ENCODE measurements around the gene IARS1.

Gene IARS1

GRCh38 chr9:92293452-92294296, at the start of gene IARS1:
Gene IARS1 (minus strand): TSS chr9:92293697. CDS start chr9:92289419, 4,278 bp downstream.
- DNase-seq = peak; percentile 94

- DNase-seq = no peak
These were observed 49.5 kb upstream of the IARS1 start for GRCh38 chr9:92342825-92343488.

GRCh38 chr9:92341578-92341977, 48.1 kb upstream of the IARS1 start:
- DNase-seq = no peak

GRCh38 chr9:92333282-92333634, 39.8 kb upstream of the IARS1 start:
- no peak for DNase-seq

GRCh38 chr9:92332577-92333281, 39.2 kb upstream of the IARS1 start:
- DNase-seq = no peak

DNA sequence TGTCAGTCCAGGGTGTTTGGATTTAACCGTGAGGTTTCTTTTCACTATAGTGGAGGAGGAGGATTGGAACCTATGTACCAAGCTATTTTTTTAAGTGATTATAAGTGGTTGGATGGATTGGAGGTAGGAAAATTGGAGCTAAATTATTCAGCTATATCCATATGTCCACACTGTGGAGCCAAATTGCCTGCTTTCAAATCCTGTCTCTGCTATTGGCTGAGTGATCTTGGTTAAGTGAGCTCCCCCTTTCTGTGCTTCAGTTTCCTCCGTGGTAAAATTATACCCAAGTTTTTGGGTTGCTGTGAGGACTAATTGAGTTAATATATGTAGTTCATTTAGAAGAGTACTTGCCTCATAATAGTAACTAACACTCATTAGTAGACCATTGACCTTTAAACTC, 34.7 kb upstream of the IARS1 start:
- peak; percentile 12 for DNase-seq

DNA sequence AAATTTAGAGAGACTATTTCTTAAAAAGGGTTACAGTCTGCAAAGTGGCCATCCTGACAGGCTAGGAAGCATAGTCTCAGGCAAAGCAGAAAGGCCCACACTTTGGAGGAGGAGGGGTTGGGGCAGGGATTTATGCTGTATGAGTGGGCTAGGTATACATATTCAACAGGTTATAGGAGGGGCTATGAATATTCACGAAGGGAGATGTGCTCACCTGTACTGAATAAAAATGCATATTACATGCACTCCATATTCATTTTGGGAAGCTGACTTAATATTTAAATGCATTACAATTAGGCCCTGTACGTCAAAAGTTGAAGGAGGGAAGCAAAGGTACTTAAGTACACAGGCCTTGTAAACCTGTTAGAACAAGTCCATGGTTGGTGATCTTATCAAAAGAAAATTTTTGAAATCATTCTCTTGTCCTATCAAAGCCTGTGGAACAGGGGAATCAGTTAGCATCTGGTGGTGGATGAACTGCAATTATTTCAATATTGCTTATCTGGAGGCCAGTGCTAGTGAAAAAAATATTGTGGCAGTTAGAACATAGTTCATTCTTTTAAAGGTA, 33.9 kb upstream of the IARS1 start:
- DNase-seq = no peak

DNA sequence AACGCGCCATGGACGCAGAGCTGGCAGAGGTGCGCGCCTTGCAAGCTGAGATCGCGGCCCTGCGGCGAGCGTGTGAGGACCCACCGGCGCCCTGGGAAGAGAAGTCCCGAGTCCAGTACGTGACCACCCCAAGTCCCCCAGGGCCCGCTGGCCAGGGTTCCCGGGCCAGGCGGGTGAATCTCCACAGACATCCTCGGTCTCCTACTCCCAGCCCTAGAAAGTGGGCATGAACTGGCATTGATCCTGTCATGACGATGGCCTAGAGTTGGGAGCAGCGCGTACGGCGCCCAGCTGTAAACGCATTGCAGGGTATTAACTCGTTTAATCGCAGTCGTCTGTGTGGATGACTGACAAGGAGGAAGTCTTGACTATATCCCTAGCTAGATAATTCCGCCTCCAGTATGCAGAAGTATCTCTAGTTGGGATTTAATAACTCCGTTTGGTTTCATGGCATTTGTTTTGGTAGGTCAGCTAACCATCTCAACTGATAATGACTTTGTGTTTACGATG, 32.5 kb upstream of the IARS1 start:
- DNase-seq = no peak

- peak; percentile 95 for DNase-seq
These were observed 31.9 kb upstream of the IARS1 start, which contains the start of the genes CENPP and NOL8 for GRCh38 chr9:92325269-92325990. Gene CENPP (plus strand): TSS chr9:92325953. Gene NOL8 (minus strand): TSS chr9:92325350. CDS start chr9:92324161, 1,189 bp downstream.

GRCh38 chr9:92324889-92325268, 31.4 kb upstream of the IARS1 start:
- DNase-seq = no peak

DNA sequence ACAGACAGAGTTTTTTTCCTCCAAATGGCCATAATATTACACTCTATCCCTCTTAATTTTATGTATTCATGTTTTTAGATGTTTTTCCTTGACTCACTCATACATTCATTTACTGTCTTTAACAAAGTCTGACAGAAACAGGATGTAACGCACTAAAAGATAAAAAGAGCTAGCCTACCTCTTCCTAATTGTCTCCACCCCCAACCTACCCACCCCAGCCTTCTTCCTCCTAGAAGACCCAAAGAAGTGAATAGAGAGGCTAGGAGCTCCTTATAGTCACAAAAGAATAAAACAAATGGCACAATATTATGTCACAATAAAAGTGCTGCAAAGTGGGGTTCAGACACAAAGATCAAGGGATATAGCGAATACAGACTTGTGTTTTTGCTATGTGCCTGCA, 30.9 kb upstream of the IARS1 start:
- no peak for DNase-seq

DNA sequence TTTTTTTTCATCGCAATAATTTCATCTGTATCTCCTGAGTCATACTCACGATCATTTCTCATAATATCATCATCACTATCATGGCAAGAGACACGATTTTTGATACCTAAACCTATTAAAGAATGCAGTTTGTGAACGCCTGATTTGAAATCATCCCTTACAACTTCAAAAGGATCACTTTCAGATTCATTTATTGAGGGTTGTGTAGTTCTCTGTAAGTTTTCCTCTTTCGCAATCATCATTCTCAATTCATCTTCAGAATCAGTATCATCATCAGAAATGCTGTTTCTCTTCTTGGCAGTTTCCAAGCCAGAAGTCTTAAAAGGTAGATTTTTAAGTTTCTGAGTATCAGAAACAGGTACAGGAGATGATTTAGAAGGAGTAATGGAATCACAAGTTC, 22.0 kb upstream of the IARS1 start:
- no peak for DNase-seq

GRCh38 chr9:92313624-92314012, 20.1 kb upstream of the IARS1 start:
- no peak for DNase-seq

DNA sequence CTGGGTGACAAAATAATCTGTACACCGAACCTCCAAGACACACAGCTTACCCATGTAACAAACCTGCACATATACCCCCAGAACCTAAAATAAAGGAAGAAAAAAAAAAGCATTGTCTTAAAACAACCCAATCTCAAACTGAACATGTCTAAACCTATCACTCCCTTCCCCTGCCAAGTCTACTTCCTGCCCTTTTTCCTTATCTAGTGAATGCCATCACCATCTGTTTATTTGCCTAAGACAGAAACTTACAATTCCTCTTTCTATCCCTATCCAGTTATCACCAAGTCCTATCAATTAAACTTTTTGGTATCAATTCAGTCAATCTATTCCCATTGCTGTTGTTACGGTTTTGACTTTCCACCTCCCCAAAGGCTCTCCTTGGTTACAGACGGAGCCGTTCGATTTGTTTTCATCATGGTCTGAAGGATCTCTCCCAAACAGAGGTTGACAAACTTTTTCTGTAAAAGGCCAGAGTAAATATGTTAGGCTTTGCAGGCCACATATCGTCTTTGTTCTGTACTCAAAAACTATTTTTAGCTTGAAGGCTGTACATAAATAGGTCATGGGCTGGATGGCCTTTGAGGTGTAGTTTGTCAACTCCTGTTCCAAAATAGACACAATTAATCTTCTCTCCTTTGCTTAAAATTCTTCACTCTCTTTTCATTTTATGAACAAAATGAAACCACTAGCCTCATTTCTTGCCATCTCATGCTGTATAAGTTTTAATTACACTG, 19.6 kb upstream of the IARS1 start:
- no peak for DNase-seq

DNA sequence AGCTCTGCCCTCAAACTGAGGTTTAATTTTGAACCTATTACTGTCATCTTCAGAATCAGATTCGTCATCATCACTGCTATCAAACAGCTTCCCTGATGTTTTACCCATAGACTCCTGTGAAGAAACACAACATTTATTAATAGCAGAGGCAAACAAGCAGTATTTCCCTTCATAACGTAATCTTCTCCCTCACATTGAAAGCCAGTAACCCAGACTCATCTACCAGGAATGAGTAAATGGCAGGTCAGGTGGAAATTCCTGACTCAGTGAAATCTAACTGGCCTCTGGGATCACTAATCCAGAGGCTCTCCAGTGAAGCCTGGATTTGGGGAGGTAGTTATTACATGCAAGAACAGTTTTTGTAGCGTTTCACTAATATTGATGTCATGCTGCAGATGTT, 17.1 kb upstream of the IARS1 start:
- DNase-seq = no peak

GRCh38 chr9:92308893-92309292, 15.4 kb upstream of the IARS1 start:
- no peak for DNase-seq

- no peak for DNase-seq
These were observed 7.4 kb upstream of the IARS1 start for GRCh38 chr9:92300936-92301335.

GRCh38 chr9:92299116-92299515, 5.6 kb upstream of the IARS1 start:
- no peak for DNase-seq

GRCh38 chr9:92298036-92298435, 4.5 kb upstream of the IARS1 start:
- DNase-seq = no peak

DNA sequence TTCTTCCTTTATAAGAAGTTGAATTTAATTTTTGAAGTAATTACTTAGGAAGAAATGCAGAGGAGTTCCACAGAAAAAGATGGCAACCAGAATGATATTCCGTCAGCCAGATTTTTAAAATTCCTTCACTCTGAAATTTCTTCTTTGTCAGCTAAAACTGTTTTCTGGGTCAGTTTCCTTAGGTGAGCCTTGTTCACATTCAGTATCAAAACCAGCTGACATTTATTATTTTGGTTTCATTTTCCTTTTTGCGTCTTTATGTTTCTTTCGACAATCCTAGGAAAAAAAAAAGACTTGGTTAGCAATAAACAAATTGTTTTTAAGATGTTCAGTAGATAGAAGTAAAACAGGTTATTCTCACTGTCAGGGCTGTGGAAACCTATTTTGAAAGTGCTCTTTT, 4.1 kb upstream of the IARS1 start:
- no peak for DNase-seq

DNA sequence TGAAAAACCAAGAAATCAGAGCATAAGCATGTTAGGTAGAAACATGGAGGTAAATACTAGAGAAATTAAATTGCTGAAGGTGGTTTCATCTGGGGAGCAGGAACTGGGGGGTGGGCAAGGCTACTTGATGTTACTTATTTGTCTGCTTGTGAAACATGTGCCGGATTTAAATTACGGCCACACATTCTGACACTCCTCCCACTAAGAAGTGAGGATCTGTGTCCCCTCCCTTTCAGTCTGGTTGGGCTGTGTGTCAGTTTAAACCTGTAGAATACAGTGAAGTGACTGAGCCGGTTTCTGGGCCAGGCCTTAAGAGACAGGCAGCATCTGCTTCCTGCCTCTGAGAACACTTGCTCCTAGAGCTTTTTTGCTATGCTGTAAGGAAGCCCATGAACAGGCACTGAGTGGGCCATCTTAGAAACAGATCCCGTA, 2.3 kb upstream of the IARS1 start:
- no peak for DNase-seq

All from NCI-H1417 treated with DMSO at 0.1 percent for 48 hours (cell line).